Panc1 (cell line): ENCODE measurements around the gene NXF1. TPM values are rescaled to one million over a fixed set of nuclear protein-coding genes. Genes with fewer than 3 reads are reported as not detected.
A peak's percentile ranks its signal among the peaks of the same experiment; 100 is the strongest.

Experiments used
- ATAC-seq: fragments of 200-7000 bp; cut with Tn5 transposase; 2 replicates; pipeline ENCODE4 v1.9.1; 2020; ENCODE audit warnings: mild to moderate bottlenecking, moderate library complexity
- BruUV-seq: library from RNA; stranded (reverse); fragments of 400-500 nt; replicated peaks from 2 replicates; lab custom pipeline; 2021; lab: Mats Ljungman, UMichigan
- CTCF ChIA-PET: fragments of 300-600 bp; sonication (Branson Sonifier 250); formaldehyde crosslinking; loops from one replicate; lab custom pipeline; 2022; ENCODE audit warnings: antibody characterized with exemption; lab: Charles Lee
- POLR2A ChIA-PET: fragments of 300-600 bp; sonication (Branson Sonifier 250); formaldehyde crosslinking; loops from one replicate; lab custom pipeline; 2022; ENCODE audit warnings: antibody characterized with exemption; lab: Charles Lee
- DNase-seq: peaks from one replicate; pipeline ENCODE4 v3.0.0-alpha.2; 2010; ENCODE audit warnings: low read depth, low spot score
- H3K27ac ChIP-seq: 2 replicates; pipeline ENCODE4 v1.5.1; 2011; ENCODE audit warnings: mild to moderate bottlenecking, low read length, inconsistent platforms
- H3K27me3 ChIP-seq: fragments of 200-500 bp; sonication (Bioruptor generic); 2 replicates; pipeline ENCODE4 v1.6.0; 2014; ENCODE audit warnings: low read length, inconsistent platforms; ENCODE audit not compliant: control insufficient read depth, insufficient read depth
- H3K36me3 ChIP-seq: fragments of 200-500 bp; sonication (Bioruptor generic); 2 replicates; pipeline ENCODE4 v1.5.1; 2014; ENCODE audit warnings: inconsistent platforms, mild to moderate bottlenecking, low read length, moderate library complexity; ENCODE audit not compliant: control insufficient read depth, insufficient read depth
- H3K4me1 ChIP-seq: 2 replicates; pipeline ENCODE4 v1.5.1; 2011; ENCODE audit warnings: inconsistent platforms, mild to moderate bottlenecking, low read length, moderate library complexity; ENCODE audit not compliant: control insufficient read depth, insufficient read depth
- H3K4me3 ChIP-seq, 2 experiments: 2 replicates each; pipeline ENCODE4 v1.5.1; 2011 to 2012; ENCODE audit warnings: low read depth in 2 of 2, low read length in 2 of 2, mild to moderate bottlenecking in 2 of 2, inconsistent platforms in 1 of 2, moderate library complexity in 1 of 2
- H3K9me3 ChIP-seq: fragments of 200-500 bp; sonication (Bioruptor generic); 2 replicates; pipeline ENCODE4 v1.5.1; 2014; ENCODE audit warnings: low read depth, mild to moderate bottlenecking, inconsistent platforms, low read length, moderate library complexity; ENCODE audit not compliant: control insufficient read depth, insufficient read depth
- POLR2AphosphoS5 ChIP-seq: IDR thresholded peaks from 2 replicates; pipeline ENCODE4 v1.6.1; 2012; ENCODE audit warnings: mild to moderate bottlenecking, low read depth, low read length, moderate library complexity
- SIN3A ChIP-seq: IDR thresholded peaks from 2 replicates; pipeline ENCODE4 v1.6.1; 2012; ENCODE audit warnings: low read depth, mild to moderate bottlenecking, low read length, moderate library complexity, borderline replicate concordance; ENCODE audit not compliant: insufficient read depth
- TCF7L2 ChIP-seq: IDR thresholded peaks from 2 replicates; pipeline ENCODE4 v1.6.1; 2011; ENCODE audit warnings: mild to moderate bottlenecking, low read depth, low read length, inconsistent platforms
- in situ Hi-C: cut with HindIII; loops from 2 replicates; pipeline ENCODE4 v1.10.0; 2016; ENCODE audit warnings: low sequenced_read_pairs, low pct_unique_long_range_greater_than_20kb
- intact Hi-C: fragments of 100-400 bp; cut with micrococcal nuclease; formaldehyde crosslinking; loops from one replicate; pipeline ENCODE4 v1.10.0; 2022; ENCODE audit not compliant: unreplicated experiment
- total RNA-seq: library from RNA; stranded (reverse); gene quantifications from one replicate; pipeline ENCODE4 v1.2.1, GENCODE V29; 2021; ENCODE audit not compliant: unreplicated experiment
- TF ChIP-seq, protein P1 (sequence below), 2 experiments: IDR thresholded peaks; 2 replicates each; pipeline ENCODE4 v1.6.1; 2011 to 2012; ENCODE audit warnings: low read depth in 2 of 2, control low read depth in 1 of 2, low read length in 1 of 2, mild to moderate bottlenecking in 1 of 2, moderate library complexity in 1 of 2; ENCODE audit not compliant: insufficient read depth in 1 of 2
- TF ChIP-seq, protein P2 (sequence below): fragments of 450-650 bp; IDR thresholded peaks from 2 replicates; pipeline ENCODE4 v1.5.1; 2017; ENCODE audit warnings: mild to moderate bottlenecking

NXF1 gene
- total RNA-seq, 1 experiment from 2014 or later, result 56.7 TPM

DNA sequence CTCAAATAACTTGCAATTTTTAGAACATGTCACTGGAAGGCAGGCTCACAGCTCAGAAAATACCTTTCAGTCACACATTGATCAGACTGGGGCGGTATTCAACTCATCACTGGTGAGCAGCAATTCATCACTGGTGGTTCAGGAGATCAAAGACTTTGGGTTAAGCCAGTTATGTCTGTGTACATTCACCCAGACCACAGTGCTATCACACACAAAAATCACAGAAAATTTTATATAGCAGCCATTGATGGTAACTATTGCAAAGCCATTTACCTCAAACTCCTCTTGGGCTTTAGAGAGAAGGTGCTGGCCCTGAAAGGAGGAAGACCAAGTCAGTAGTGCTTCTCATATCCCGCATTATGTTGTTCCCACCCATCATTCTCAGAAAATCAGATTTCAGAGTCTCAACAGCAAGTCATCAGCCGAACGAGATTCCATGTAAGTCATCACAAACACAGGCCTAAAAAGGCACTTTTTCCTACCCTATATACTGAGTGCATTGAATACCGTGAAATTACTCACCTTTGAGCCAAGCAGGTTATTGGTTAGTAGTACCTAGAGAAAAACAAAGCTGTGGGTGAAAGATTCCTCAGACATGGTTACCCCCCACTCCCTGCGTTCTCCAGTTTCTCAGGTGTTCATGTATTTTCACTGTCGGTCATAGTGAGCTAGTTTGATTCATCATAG lies 48.2 kb upstream of the NXF1 start:
- Histone ChIP-seq H3K36me3 (peaks cover 31% of the 10 kb centered on the region), H3K4me1 (peaks cover 40% of the 10 kb centered on the region), H3K27me3 (no peaks in the 10 kb centered on the region), H3K27ac (peak overlapping the region; percentile 99), H3K4me3 (peak overlapping the region; percentile 71 to 99), H3K9me3 (no peaks in the 10 kb centered on the region)
- intact Hi-C loops, result no loop called here
- DNase-seq, result no peak
- no peak for ATAC-seq
- no TSS peak for BruUV-seq
- in situ Hi-C loops, result no loop called here
- CTCF ChIA-PET, result interaction anchor here (0.6 kb wide), 1 partner anchor 26 kb away, joined by 4 read pairs; no protein-coding TSS in a partner anchor
- TF ChIP-seq POLR2AphosphoS5, result peak; percentile 11; the same call in 1 of the 2 replicates
- TF ChIP-seq, protein P1, sequence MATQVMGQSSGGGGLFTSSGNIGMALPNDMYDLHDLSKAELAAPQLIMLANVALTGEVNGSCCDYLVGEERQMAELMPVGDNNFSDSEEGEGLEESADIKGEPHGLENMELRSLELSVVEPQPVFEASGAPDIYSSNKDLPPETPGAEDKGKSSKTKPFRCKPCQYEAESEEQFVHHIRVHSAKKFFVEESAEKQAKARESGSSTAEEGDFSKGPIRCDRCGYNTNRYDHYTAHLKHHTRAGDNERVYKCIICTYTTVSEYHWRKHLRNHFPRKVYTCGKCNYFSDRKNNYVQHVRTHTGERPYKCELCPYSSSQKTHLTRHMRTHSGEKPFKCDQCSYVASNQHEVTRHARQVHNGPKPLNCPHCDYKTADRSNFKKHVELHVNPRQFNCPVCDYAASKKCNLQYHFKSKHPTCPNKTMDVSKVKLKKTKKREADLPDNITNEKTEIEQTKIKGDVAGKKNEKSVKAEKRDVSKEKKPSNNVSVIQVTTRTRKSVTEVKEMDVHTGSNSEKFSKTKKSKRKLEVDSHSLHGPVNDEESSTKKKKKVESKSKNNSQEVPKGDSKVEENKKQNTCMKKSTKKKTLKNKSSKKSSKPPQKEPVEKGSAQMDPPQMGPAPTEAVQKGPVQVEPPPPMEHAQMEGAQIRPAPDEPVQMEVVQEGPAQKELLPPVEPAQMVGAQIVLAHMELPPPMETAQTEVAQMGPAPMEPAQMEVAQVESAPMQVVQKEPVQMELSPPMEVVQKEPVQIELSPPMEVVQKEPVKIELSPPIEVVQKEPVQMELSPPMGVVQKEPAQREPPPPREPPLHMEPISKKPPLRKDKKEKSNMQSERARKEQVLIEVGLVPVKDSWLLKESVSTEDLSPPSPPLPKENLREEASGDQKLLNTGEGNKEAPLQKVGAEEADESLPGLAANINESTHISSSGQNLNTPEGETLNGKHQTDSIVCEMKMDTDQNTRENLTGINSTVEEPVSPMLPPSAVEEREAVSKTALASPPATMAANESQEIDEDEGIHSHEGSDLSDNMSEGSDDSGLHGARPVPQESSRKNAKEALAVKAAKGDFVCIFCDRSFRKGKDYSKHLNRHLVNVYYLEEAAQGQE (IDR thresholded peaks at IDR 0.05; ENCODE audit: insufficient read depth in 1 of 2, low read depth in 2 of 2, low read length in 1 of 2), result no peak
- peak; percentile 50; the same call in 1 of the 2 replicates for TF ChIP-seq TCF7L2
- TF ChIP-seq, protein P2, sequence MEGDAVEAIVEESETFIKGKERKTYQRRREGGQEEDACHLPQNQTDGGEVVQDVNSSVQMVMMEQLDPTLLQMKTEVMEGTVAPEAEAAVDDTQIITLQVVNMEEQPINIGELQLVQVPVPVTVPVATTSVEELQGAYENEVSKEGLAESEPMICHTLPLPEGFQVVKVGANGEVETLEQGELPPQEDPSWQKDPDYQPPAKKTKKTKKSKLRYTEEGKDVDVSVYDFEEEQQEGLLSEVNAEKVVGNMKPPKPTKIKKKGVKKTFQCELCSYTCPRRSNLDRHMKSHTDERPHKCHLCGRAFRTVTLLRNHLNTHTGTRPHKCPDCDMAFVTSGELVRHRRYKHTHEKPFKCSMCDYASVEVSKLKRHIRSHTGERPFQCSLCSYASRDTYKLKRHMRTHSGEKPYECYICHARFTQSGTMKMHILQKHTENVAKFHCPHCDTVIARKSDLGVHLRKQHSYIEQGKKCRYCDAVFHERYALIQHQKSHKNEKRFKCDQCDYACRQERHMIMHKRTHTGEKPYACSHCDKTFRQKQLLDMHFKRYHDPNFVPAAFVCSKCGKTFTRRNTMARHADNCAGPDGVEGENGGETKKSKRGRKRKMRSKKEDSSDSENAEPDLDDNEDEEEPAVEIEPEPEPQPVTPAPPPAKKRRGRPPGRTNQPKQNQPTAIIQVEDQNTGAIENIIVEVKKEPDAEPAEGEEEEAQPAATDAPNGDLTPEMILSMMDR, result no peak
- TF ChIP-seq SIN3A, result no peak
- POLR2A ChIA-PET, result no interaction called here

DNA sequence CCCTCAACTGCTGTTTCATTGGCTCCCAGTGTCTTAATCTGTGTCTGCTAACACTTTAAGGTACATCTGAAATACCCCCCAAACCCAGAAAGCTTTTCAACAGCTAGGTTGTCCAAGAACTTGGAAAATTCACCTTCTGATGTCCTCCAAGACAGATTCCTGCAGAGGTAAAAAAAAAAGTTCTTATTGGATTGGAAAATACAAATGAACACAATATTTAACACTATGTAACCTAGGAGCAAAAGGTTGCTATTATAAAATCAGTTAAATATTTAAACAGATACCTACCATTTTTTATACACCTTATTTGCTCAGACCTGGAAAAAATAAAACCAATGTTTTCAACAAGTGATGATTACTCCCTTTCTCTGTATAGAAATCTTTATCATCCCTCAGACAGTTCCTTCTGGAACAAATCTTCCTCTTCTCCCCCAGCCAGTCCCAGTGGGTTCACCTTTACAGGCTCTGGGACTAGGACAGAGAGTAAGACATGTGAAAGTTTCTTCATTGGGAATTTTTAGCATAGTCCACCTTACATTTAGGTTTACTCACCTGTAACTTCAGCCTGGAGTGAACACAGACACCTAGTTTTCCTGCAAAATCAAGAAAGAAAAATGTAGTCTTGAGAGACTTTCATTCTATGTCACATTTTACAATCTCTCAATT lies 47.4 kb upstream of the NXF1 start:
- H3K27ac ChIP-seq, result peak overlapping the region; percentile 99
- peak overlapping the region; percentile 71 to 99 for H3K4me3 ChIP-seq
- in situ Hi-C loops (no loop called here), intact Hi-C loops (no loop called here)
- POLR2A ChIA-PET, result interaction anchor here (3.5 kb wide), 1 partner anchor 12 kb away, joined by 19 read pairs; no protein-coding TSS in a partner anchor
- BruUV-seq, result no TSS peak
- ATAC-seq (no peak), DNase-seq (no peak)
- TF ChIP-seq, protein P1 (IDR thresholded peaks at IDR 0.05; ENCODE audit: insufficient read depth in 1 of 2, low read depth in 2 of 2, low read length in 1 of 2), result no peak
- TF ChIP-seq POLR2AphosphoS5 (0 out of 2 replicates have a peak, but pooled peaks have one; percentile 34), SIN3A (no peak), TCF7L2 (no peak; the same call in 1 of the 2 replicates)
- H3K27me3 ChIP-seq, result no peaks in the 10 kb centered on the region
- no peaks in the 10 kb centered on the region for H3K9me3 ChIP-seq
- CTCF ChIA-PET, result no interaction called here
- peaks cover 33% of the 10 kb centered on the region for H3K4me1 ChIP-seq
- H3K36me3 ChIP-seq, result peaks cover 31% of the 10 kb centered on the region
